Kidney (tissue), 14 donors: ENCODE results near the gene TRMO. TPM values are rescaled to one million over a fixed set of nuclear protein-coding genes. Genes with fewer than 3 reads are reported as not detected.

Experiments
- DNase-seq, 5 donors: peaks; one replicate each; pipeline ENCODE4 v3.0.0-alpha.2; 2013 to 2020
- FAIRE-seq: peaks from 2 replicates; lab custom pipeline; 2012; peaks lifted over from hg19 to GRCh38; lab: Jason Lieb, UNC
- H3K27ac ChIP-seq, 2 donors: one replicate each; pipeline ENCODE4 v1.7.0; 2013; ENCODE audit warnings: low read depth in 2 of 2, low read length in 2 of 2, inconsistent platforms in 1 of 2
- H3K27me3 ChIP-seq: one replicate; pipeline ENCODE4 v1.7.1; 2013; ENCODE audit warnings: low read length, inconsistent platforms; ENCODE audit not compliant: control insufficient read depth, insufficient read depth
- H3K36me3 ChIP-seq, 3 donors: one replicate each; pipeline versions ENCODE4 v1.7.0 to v1.7.1; 2013; ENCODE audit warnings: low read length in 3 of 3, control low read depth in 1 of 3, inconsistent platforms in 1 of 3; ENCODE audit not compliant: insufficient read depth in 3 of 3, control insufficient read depth in 2 of 3
- H3K4me1 ChIP-seq, 3 donors: one replicate each; pipeline versions ENCODE4 v1.7.0 to v1.7.1; 2013; ENCODE audit warnings: low read length in 3 of 3, inconsistent platforms in 1 of 3, low read depth in 1 of 3; ENCODE audit not compliant: control insufficient read depth in 2 of 3, insufficient read depth in 2 of 3
- H3K4me3 ChIP-seq, 3 donors: one replicate each; pipeline versions ENCODE4 v1.7.0 to v1.8.1; 2013; ENCODE audit warnings: low read length in 3 of 3, control low read depth in 1 of 3, inconsistent platforms in 1 of 3
- H3K9ac ChIP-seq, 3 donors: one replicate each; pipeline versions ENCODE4 v1.7.0 to v1.7.1; 2013; ENCODE audit warnings: low read length in 3 of 3, control low read depth in 1 of 3, inconsistent platforms in 1 of 3
- H3K9me3 ChIP-seq, 3 donors: one replicate each; pipeline versions ENCODE4 v1.7.0 to v1.7.1; 2013; ENCODE audit warnings: low read length in 3 of 3, control low read depth in 1 of 3, inconsistent platforms in 1 of 3; ENCODE audit not compliant: control insufficient read depth in 2 of 3, insufficient read depth in 1 of 3
- intact Hi-C: fragments of 100-400 bp; cut with DNase I; formaldehyde crosslinking; loops from one replicate; pipeline ENCODE4 v1.11.1; 2022
- polyA plus RNA-seq: library from polyadenylated mRNA; stranded (reverse); fragments of 350-450 nt; fragmentation: Illumina TruSeq; extraction: RNeasy Lipid Tissue Mini Kit (QIAGEN cat#74804); gene quantifications from one replicate; pipeline ENCODE4 v1.2.3, GENCODE V29; 2014; ENCODE audit warnings: low read depth, low replicate concordance; ENCODE audit not compliant: insufficient read depth
- total RNA-seq: library from RNA; stranded (reverse); fragmentation: NEBNext Ultra II Directional; extraction: Animal tissue kit (Norgen Biotek cat#: 25700); gene quantifications from one replicate; pipeline ENCODE4 v1.2.1, GENCODE V29; 2021
- TF ChIP-seq, protein P1 (sequence below): IDR thresholded peaks from 3 replicates; pipeline ENCODE4 v1.5.1; 2012; ENCODE audit warnings: mild to moderate bottlenecking, moderate library complexity, borderline replicate concordance; ENCODE audit not compliant: insufficient read depth; ENCODE audit errors: extremely low read depth
- donor health status: control.
- donor health status: control.
- donor health status: control.
- donor health status: control.
- donor health status: control.
- donor health status: DM: yes; HTN: yes; CAD: no.
- donor health status: Normal renal cell carcinoma (clear cell type).

Gene TRMO
- total and polyA plus RNA-seq, 2 donors from 2014 or later = 13.1 to 20.3 TPM

DNA sequence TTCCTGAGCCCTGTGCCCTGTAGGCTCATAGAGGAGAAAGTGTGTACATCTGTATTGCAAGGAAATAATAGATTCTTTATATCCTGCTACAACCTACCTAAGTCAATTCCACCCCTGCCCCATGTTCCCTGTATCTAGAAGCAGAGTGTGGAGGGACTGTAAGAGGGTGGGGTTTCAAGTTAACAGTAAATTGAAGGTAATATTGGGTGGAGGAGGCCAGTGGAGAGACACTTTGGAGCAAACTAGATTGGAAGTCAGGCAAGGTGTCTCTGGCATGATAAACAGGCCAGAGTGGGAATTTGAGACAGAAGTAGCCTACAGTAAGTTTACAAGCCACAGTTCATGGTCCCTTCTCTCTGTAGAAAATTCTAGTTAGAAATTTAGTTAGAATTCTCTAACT, 17.9 kb upstream of the TRMO start:
- Histone ChIP-seq H3K4me3 (no peak overlapping the region), H3K9me3 (no peaks in the 10 kb centered on the region), H3K4me1 (no peaks in the 10 kb centered on the region), H3K27ac (no peak overlapping the region), H3K9ac (no peak overlapping the region), H3K27me3 (peaks cover 5% of the 10 kb centered on the region), H3K36me3 (no peaks in the 10 kb centered on the region)
- DNase-seq (no peak), FAIRE-seq (no peak)
- intact Hi-C loops = no loop called here
- TF ChIP-seq, protein P1, sequence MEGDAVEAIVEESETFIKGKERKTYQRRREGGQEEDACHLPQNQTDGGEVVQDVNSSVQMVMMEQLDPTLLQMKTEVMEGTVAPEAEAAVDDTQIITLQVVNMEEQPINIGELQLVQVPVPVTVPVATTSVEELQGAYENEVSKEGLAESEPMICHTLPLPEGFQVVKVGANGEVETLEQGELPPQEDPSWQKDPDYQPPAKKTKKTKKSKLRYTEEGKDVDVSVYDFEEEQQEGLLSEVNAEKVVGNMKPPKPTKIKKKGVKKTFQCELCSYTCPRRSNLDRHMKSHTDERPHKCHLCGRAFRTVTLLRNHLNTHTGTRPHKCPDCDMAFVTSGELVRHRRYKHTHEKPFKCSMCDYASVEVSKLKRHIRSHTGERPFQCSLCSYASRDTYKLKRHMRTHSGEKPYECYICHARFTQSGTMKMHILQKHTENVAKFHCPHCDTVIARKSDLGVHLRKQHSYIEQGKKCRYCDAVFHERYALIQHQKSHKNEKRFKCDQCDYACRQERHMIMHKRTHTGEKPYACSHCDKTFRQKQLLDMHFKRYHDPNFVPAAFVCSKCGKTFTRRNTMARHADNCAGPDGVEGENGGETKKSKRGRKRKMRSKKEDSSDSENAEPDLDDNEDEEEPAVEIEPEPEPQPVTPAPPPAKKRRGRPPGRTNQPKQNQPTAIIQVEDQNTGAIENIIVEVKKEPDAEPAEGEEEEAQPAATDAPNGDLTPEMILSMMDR = no peak

DNA sequence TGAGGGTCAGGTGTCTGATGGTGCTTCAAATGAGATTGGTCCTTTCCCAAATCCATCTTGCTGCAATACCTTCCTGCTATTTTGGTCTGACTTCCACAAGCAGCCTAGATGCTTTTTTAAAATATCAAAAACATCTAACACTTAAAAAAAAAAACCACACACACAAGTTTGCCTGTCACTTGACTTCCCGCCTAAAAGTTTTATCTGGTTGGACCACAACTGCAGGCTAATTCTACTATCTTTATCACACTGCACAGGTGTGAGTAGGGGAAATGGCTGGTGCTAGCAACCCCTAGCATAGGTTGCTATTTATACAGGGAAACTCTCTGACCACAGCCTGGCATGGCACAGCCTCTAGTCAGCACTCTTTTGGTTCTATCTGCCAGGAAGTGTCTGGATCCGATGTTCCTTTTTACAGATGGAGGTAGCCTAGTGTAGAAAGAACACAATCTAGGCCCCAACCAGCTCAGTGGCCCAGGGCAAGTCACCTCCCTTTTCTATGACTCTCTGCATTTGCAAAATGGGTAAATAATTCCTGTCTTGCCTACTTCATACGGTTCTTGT, 15.9 kb upstream of the TRMO start, which contains the start of gene HEMGN:
HEMGN (minus strand) TSS at position 92 of the 564 bp plus-strand sequence; CDS start at position 56, 36 bp downstream.
- Histone ChIP-seq H3K36me3 (no peaks in the 10 kb centered on the region), H3K9me3 (no peaks in the 10 kb centered on the region), H3K4me1 (no peaks in the 10 kb centered on the region), H3K4me3 (no peak within 1 kb of the TSS), H3K27me3 (peaks cover 2% of the 10 kb centered on the region), H3K27ac (no peak within 1 kb of the TSS), H3K9ac (no peak within 1 kb of the TSS)
- DNase-seq = no peak
- intact Hi-C loops = no loop called here
- FAIRE-seq = no peak
- TF ChIP-seq, protein P1 = no peak

- H3K4me1 ChIP-seq = no peaks in the 10 kb centered on the region
- intact Hi-C loops = no loop called here
- FAIRE-seq (no peak), DNase-seq (no peak)
- H3K4me3 ChIP-seq = no peak overlapping the region
- no peak overlapping the region for H3K9ac ChIP-seq
- TF ChIP-seq, protein P1 = no peak
- peaks cover 2% of the 10 kb centered on the region for H3K27me3 ChIP-seq
- no peak overlapping the region for H3K27ac ChIP-seq
- no peaks in the 10 kb centered on the region for H3K9me3 ChIP-seq
- H3K36me3 ChIP-seq = no peaks in the 10 kb centered on the region
Observed at GRCh38 chr9:97936998-97937397, 14.7 kb upstream of the TRMO start.

- DNase-seq (no peak), FAIRE-seq (no peak)
- TF ChIP-seq, protein P1 = no peak
- Histone ChIP-seq H3K27me3 (peaks cover 2% of the 10 kb centered on the region), H3K9ac (no peak overlapping the region), H3K36me3 (no peaks in the 10 kb centered on the region), H3K4me3 (no peak overlapping the region), H3K27ac (no peak overlapping the region), H3K9me3 (no peaks in the 10 kb centered on the region), H3K4me1 (no peaks in the 10 kb centered on the region)
- intact Hi-C loops = no loop called here
Observed at GRCh38 chr9:97935276-97935675, 13.0 kb upstream of the TRMO start.
